ENCODE results near the gene CFAP221.

Gene CFAP221

DNA sequence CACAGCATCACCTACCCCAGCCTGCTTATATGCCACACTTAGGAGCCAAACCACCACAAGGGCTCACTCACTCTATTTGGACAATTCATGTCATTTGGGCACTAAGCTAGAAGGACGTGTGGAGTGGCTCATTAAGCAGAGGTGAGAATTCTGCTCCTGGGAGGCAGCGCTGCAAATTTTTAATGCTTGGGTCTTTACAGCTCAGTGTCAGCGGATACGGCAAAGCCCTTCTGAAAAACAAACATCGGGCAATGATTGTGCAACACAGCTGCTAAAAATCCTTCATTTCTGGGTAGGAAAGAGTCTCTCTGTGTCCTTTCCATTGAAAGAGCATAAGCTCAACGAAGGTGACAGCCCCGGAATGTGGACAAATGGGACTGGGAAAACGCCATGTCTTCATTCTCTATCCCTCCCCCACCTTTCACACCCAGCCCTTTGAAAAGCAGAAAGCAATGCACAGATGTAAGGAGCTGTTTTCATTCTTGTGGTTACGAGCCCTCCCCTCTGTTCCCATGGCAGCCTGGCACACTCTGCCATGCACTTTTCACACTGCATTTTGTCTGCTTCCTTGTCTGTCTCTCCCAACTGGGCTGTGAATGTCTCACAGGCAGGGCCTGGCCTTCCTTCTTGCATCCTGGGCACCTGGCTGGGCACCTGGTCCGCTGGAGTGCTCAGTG lies 150.7 kb downstream of the CFAP221 start:
- no peak for TF ChIP-seq CTCF (conservative IDR thresholded peaks at IDR 0.05; ENCODE audit: low read depth, low read length)
- DNase-seq (ENCODE audit: low read depth) = peak; percentile 62

GRCh38 chr2:119696005-119696404 lies 151.8 kb downstream of the CFAP221 start:
- DNase-seq (ENCODE audit: low read depth) = no peak
- no peak overlapping the region for H3K4me3 ChIP-seq (ENCODE audit: low read length)
- TF ChIP-seq CTCF (conservative IDR thresholded peaks at IDR 0.05; ENCODE audit: low read depth, low read length) = no peak

More for the DNA sequence above, 150.7 kb downstream of the CFAP221 start:
- H3K4me3 ChIP-seq (ENCODE audit: low read length) = peak overlapping the region; percentile 38

- TF ChIP-seq CTCF (conservative IDR thresholded peaks at IDR 0.05; ENCODE audit: low read depth, low read length) = no peak
- DNase-seq (ENCODE audit: low read depth) = no peak
- no peak overlapping the region for H3K4me3 ChIP-seq (ENCODE audit: low read length)
Measured at GRCh38 chr2:119696494-119697030, 152.3 kb downstream of the CFAP221 start.

DNA sequence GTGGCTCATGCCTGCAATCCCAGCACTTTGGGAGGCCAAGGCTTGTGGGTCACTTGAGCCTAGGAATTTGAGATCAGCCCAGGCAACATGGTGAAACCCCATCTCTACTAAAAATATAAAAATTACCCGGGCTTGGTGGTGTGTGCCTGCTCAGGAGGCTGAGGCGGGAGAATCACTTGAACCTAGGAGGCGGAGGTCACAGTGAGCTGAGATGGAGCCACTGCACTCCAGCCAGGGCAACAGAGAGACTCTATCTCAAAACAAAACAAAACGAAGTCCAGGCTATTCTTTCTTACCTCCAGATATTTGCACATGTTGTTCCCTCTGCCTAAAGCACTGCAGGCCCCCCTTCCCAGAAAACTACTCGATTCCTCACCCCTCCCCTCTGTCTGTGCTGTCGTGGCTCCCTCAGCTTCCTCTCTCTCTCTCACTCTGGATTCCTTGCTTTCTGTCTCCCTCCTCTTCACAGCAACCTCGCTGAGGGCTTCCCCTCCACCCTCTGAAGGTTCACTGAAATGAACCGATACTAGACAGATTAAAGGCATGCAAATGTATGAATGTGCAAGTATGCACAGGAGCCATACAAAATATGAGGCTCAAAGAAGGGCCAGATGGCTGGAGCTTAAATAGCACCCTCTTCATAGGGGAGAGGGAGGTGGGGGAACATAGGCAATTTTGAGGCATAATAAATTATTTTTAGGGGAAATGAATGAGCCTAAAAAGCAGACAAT lies 153.2 kb downstream of the CFAP221 start:
- no peak overlapping the region for H3K4me3 ChIP-seq (ENCODE audit: low read length)
- DNase-seq (ENCODE audit: low read depth) = no peak
- TF ChIP-seq CTCF (conservative IDR thresholded peaks at IDR 0.05; ENCODE audit: low read depth, low read length) = no peak

DNA sequence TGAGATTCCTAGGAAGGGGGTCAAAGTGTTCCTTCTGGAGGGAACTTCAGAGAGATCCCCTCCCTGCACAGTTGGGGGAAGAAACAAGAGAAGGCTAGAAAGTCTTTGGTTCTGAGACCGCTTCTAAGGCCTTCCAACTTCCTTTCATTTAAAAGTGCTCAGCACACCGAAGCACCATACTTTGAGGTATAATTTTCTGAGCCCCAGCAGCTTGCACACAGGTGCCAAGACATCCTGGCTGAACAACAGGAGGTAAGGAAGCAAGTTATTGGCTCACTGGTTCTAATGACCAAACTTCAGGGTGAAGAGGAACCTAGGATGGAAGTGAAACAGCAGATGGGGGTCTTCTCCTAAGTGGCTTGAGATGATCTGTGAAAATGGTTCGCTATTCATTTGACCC lies 154.0 kb downstream of the CFAP221 start:
- no peak for DNase-seq (ENCODE audit: low read depth)
- H3K4me3 ChIP-seq (ENCODE audit: low read length) = no peak overlapping the region
- no peak for TF ChIP-seq CTCF (conservative IDR thresholded peaks at IDR 0.05; ENCODE audit: low read depth, low read length)

- DNase-seq (ENCODE audit: low read depth) = no peak
- TF ChIP-seq CTCF (conservative IDR thresholded peaks at IDR 0.05; ENCODE audit: low read depth, low read length) = no peak
- H3K4me3 ChIP-seq (ENCODE audit: low read length) = no peak overlapping the region
Measured at GRCh38 chr2:119699016-119699606, 154.9 kb downstream of the CFAP221 start.
